ENCODE measurements around the gene VSIG4.

The VSIG4 gene

GRCh38 chrX:65994519-65995506 is 45.1 kb downstream of the VSIG4 start:
- no peak for TF ChIP-seq CTCF (IDR thresholded peaks at IDR 0.05; ENCODE audit: low read depth, low read length, missing control alignments)
- no peak for DNase-seq (ENCODE audit: extremely low read depth, low read depth)

GRCh38 chrX:65993915-65994460 is 45.9 kb downstream of the VSIG4 start:
- no peak for DNase-seq (ENCODE audit: extremely low read depth, low read depth)
- H3K4me3 ChIP-seq (replicated peaks; ENCODE audit: low read depth, low read length), result no peak overlapping the region
- no peak for TF ChIP-seq CTCF (IDR thresholded peaks at IDR 0.05; ENCODE audit: low read depth, low read length, missing control alignments)

More at GRCh38 chrX:65994519-65995506, 45.1 kb downstream of the VSIG4 start:
- H3K4me3 ChIP-seq (replicated peaks; ENCODE audit: low read depth, low read length), result no peak overlapping the region

- H3K4me3 ChIP-seq (replicated peaks; ENCODE audit: low read depth, low read length), result no peak overlapping the region
- TF ChIP-seq CTCF (IDR thresholded peaks at IDR 0.05; ENCODE audit: low read depth, low read length, missing control alignments), result no peak
- no peak for DNase-seq (ENCODE audit: extremely low read depth, low read depth)
Measured at GRCh38 chrX:65993332-65993731, 46.5 kb downstream of the VSIG4 start.

GRCh38 chrX:65990702-65991101 is 49.2 kb downstream of the VSIG4 start:
- no peak overlapping the region for H3K4me3 ChIP-seq (replicated peaks; ENCODE audit: low read depth, low read length)
- DNase-seq (ENCODE audit: extremely low read depth, low read depth), result no peak
- no peak for TF ChIP-seq CTCF (IDR thresholded peaks at IDR 0.05; ENCODE audit: low read depth, low read length, missing control alignments)

GRCh38 chrX:65987811-65988210 is 52.1 kb downstream of the VSIG4 start:
- no peak for DNase-seq (ENCODE audit: extremely low read depth, low read depth)
- no peak for TF ChIP-seq CTCF (IDR thresholded peaks at IDR 0.05; ENCODE audit: low read depth, low read length, missing control alignments)
- H3K4me3 ChIP-seq (replicated peaks; ENCODE audit: low read depth, low read length), result no peak overlapping the region

- TF ChIP-seq CTCF (IDR thresholded peaks at IDR 0.05; ENCODE audit: low read depth, low read length, missing control alignments), result peak; percentile 37
- no peak overlapping the region for H3K4me3 ChIP-seq (replicated peaks; ENCODE audit: low read depth, low read length)
- DNase-seq (ENCODE audit: extremely low read depth, low read depth), result peak; percentile 10
Measured at GRCh38 chrX:65985922-65986588, 53.8 kb downstream of the VSIG4 start.

All from HFF-Myc (cell line).